H1 (cell line): ENCODE data around the gene ELMO3. TPM values are rescaled to one million over a fixed set of nuclear protein-coding genes. Genes with fewer than 3 reads are reported as not detected.

Experiments used
- CTCF ChIA-PET: fragments of 300-600 bp; sonication (Branson Sonifier 250); formaldehyde crosslinking; loops from one replicate; lab custom pipeline; 2021; ENCODE audit not compliant: partially characterized antibody; lab: Charles Lee
- POLR2A ChIA-PET: fragments of 300-600 bp; sonication (Branson Sonifier 250); formaldehyde crosslinking; loops from one replicate; lab custom pipeline; 2021; ENCODE audit warnings: inconsistent platforms; ENCODE audit not compliant: partially characterized antibody; lab: Charles Lee
- DNase-seq, 2 experiments: peaks; one replicate each; pipeline versions ENCODE4 v3.0.0 to v3.0.0-alpha.2; 2010 to 2022; ENCODE audit warnings: low spot score in 2 of 2, low read depth in 1 of 2, mixed read lengths in 1 of 2
- FAIRE-seq: peaks from 2 replicates; lab custom pipeline; 2011; peaks lifted over from hg19 to GRCh38; lab: Jason Lieb, UNC
- H2AFZ ChIP-seq: 2 replicates; pipeline ENCODE4 v1.8.1; 2012; ENCODE audit warnings: low read length, inconsistent platforms
- H2AK5ac ChIP-seq: 2 replicates; pipeline ENCODE4 v1.6.1; 2013; ENCODE audit warnings: low read depth, low read length
- H2BK120ac ChIP-seq: replicated peaks from 2 replicates; pipeline ENCODE3; 2013; ENCODE audit warnings: low read depth, low read length, inconsistent platforms
- H2BK12ac ChIP-seq: 2 replicates; pipeline ENCODE4 v1.6.1; 2013; ENCODE audit warnings: low read depth, low read length
- H2BK15ac ChIP-seq: 2 replicates; pipeline ENCODE4 v1.6.1; 2013; ENCODE audit warnings: low read length
- H2BK20ac ChIP-seq: 2 replicates; pipeline ENCODE4 v1.6.1; 2013; ENCODE audit warnings: low read length
- H2BK5ac ChIP-seq: 2 replicates; pipeline ENCODE4 v1.6.1; 2013; ENCODE audit warnings: low read depth, low read length
- H3K14ac ChIP-seq: 2 replicates; pipeline ENCODE4 v1.6.1; 2013; ENCODE audit warnings: inconsistent platforms; ENCODE audit not compliant: insufficient read length
- H3K18ac ChIP-seq: 2 replicates; pipeline ENCODE4 v1.6.1; 2013; ENCODE audit warnings: low read length; ENCODE audit errors: extremely low read depth
- H3K23ac ChIP-seq: 2 replicates; pipeline ENCODE4 v1.6.1; 2013; ENCODE audit warnings: inconsistent platforms; ENCODE audit not compliant: insufficient read length
- H3K23me2 ChIP-seq: 2 replicates; pipeline ENCODE4 v1.6.1; 2013; ENCODE audit warnings: low read depth, low read length
- H3K27ac ChIP-seq: 2 replicates; pipeline ENCODE4 v1.6.1; 2011; ENCODE audit warnings: low read depth, low read length, inconsistent platforms
- H3K27me3 ChIP-seq, 4 experiments: replicated peaks in 1 of 4; 1 replicate in 1 of 4; 2 replicates in 3 of 4; pipeline versions ENCODE4 v1.6.1 to v1.8.1; 2011 to 2013; ENCODE audit warnings: low read length in 3 of 4, mild to moderate bottlenecking in 3 of 4, inconsistent platforms in 2 of 4, mixed read lengths in 2 of 4, moderate library complexity in 1 of 4; ENCODE audit not compliant: control insufficient read depth in 3 of 4, insufficient read depth in 3 of 4; ENCODE audit errors: extremely low read depth in 1 of 4
- H3K36me3 ChIP-seq, 4 experiments: 2 replicates each; pipeline versions ENCODE4 v1.6.1 to v1.8.1; 2011 to 2013; ENCODE audit warnings: mild to moderate bottlenecking in 4 of 4, low read length in 3 of 4, moderate library complexity in 2 of 4, control low read depth in 1 of 4, inconsistent platforms in 1 of 4; ENCODE audit not compliant: insufficient read depth in 4 of 4, control insufficient read depth in 2 of 4
- H3K4ac ChIP-seq: replicated peaks from 2 replicates; pipeline ENCODE3; 2013; ENCODE audit warnings: low read length, low read depth, mixed read lengths, inconsistent platforms; ENCODE audit not compliant: insufficient read length
- H3K4me1 ChIP-seq, 4 experiments: replicated peaks in 1 of 4; 1 replicate in 1 of 4; 2 replicates in 3 of 4; pipeline versions ENCODE4 v1.6.1 to v1.8.1; 2011 to 2013; ENCODE audit warnings: low read length in 3 of 4, inconsistent platforms in 2 of 4, mixed read lengths in 1 of 4; ENCODE audit not compliant: insufficient read depth in 4 of 4, control insufficient read depth in 3 of 4
- H3K4me2 ChIP-seq, 2 experiments: 2 replicates each; pipeline versions ENCODE4 v1.6.1 to v1.8.1; 2011 to 2013; ENCODE audit warnings: low read depth in 2 of 2, low read length in 2 of 2, control low read depth in 1 of 2, inconsistent platforms in 1 of 2, mild to moderate bottlenecking in 1 of 2; ENCODE audit not compliant: insufficient read depth in 1 of 2
- H3K4me3 ChIP-seq, 4 experiments: fragments of 200-600, 300-600 bp in 1 of 4; sonication (generic), shearing (Covaris generic), sonication (Bioruptor Twin) in 1 of 4; 2 replicates each; pipeline versions ENCODE4 v1.5.1 to v1.8.1; 2011 to 2016; ENCODE audit warnings: low read length in 4 of 4, low read depth in 3 of 4, control low read depth in 2 of 4, inconsistent platforms in 2 of 4, mild to moderate bottlenecking in 2 of 4, mixed read lengths in 1 of 4, moderate library complexity in 1 of 4; ENCODE audit not compliant: insufficient read depth in 2 of 4; ENCODE audit errors: extremely low read depth in 1 of 4
- H3K56ac ChIP-seq: replicated peaks from 2 replicates; pipeline ENCODE3; 2013; ENCODE audit warnings: low read depth, mild to moderate bottlenecking, mixed read lengths, low read length, inconsistent platforms; ENCODE audit not compliant: insufficient read length
- H3K79me1 ChIP-seq: 2 replicates; pipeline ENCODE4 v1.6.1; 2013; ENCODE audit warnings: low read depth, low read length, control low read depth
- H3K79me2 ChIP-seq, 2 experiments: 2 replicates each; pipeline versions ENCODE4 v1.6.1 to v1.8.1; 2012 to 2013; ENCODE audit warnings: low read length in 2 of 2, mild to moderate bottlenecking in 2 of 2, inconsistent platforms in 1 of 2; ENCODE audit not compliant: insufficient read depth in 2 of 2, control insufficient read depth in 1 of 2
- H3K9ac ChIP-seq, 4 experiments: replicated peaks in 1 of 4; 1 replicate in 1 of 4; 2 replicates in 3 of 4; pipeline versions ENCODE4 v1.6.1 to v1.8.1; 2011 to 2013; ENCODE audit warnings: low read depth in 3 of 4, low read length in 3 of 4, control low read depth in 2 of 4, mild to moderate bottlenecking in 2 of 4, moderate library complexity in 2 of 4, inconsistent platforms in 1 of 4; ENCODE audit errors: extremely low read depth in 1 of 4
- H3K9me3 ChIP-seq, 2 experiments: 2 replicates each; pipeline versions ENCODE4 v1.6.1 to v1.8.1; 2012 to 2013; ENCODE audit warnings: mild to moderate bottlenecking in 2 of 2, moderate library complexity in 2 of 2, control low read depth in 1 of 2, inconsistent platforms in 1 of 2, low read depth in 1 of 2, low read length in 1 of 2, mixed read lengths in 1 of 2; ENCODE audit not compliant: insufficient read depth in 2 of 2
- H4K20me1 ChIP-seq, 2 experiments: replicated peaks in 1 of 2; 2 replicates each; pipeline versions ENCODE3 to v1.8.1; 2011 to 2013; ENCODE audit warnings: inconsistent platforms in 2 of 2, low read length in 2 of 2, mild to moderate bottlenecking in 1 of 2; ENCODE audit not compliant: insufficient read depth in 2 of 2, control insufficient read depth in 1 of 2
- H4K5ac ChIP-seq: 2 replicates; pipeline ENCODE4 v1.6.1; 2013; ENCODE audit warnings: low read length, low read depth, mixed read lengths, inconsistent platforms; ENCODE audit not compliant: insufficient read length
- H4K8ac ChIP-seq: 2 replicates; pipeline ENCODE4 v1.8.0; 2013; ENCODE audit warnings: mild to moderate bottlenecking, moderate library complexity, low read length, inconsistent platforms; ENCODE audit not compliant: insufficient read depth; ENCODE audit errors: extremely low read depth
- H4K91ac ChIP-seq: replicated peaks from 2 replicates; pipeline ENCODE3; 2013; ENCODE audit warnings: low read length, mixed read lengths, inconsistent platforms; ENCODE audit not compliant: insufficient read length
- BRCA1 ChIP-seq: IDR thresholded peaks from 2 replicates; pipeline ENCODE4 v1.6.1; 2012; ENCODE audit warnings: low read depth, low read length, improper control_type of control experiment
- CEBPB ChIP-seq: IDR thresholded peaks from 2 replicates; pipeline ENCODE4 v1.6.1; 2012; ENCODE audit warnings: low read depth, low read length
- EP300 ChIP-seq, 2 experiments: IDR thresholded peaks; 1 replicate in 1 of 2; 2 replicates in 1 of 2; pipeline ENCODE4 v1.6.1; 2011 to 2012; ENCODE audit warnings: low read depth in 2 of 2, low read length in 2 of 2, mild to moderate bottlenecking in 2 of 2, borderline replicate concordance in 1 of 2, inconsistent platforms in 1 of 2, moderate library complexity in 1 of 2
- KDM1A ChIP-seq: fragments of 200-600, 300-600 bp; sonication (generic); IDR thresholded peaks from 2 replicates; pipeline ENCODE4 v1.7.1; 2016; ENCODE audit warnings: mild to moderate bottlenecking, low read length, borderline replicate concordance
- NANOG ChIP-seq: IDR thresholded peaks from 2 replicates; pipeline ENCODE4 v1.6.1; 2011; ENCODE audit warnings: low read length, low read depth, mild to moderate bottlenecking, inconsistent platforms; ENCODE audit not compliant: insufficient read depth, poor library complexity, severe bottlenecking
- POLR2A ChIP-seq, 2 experiments: IDR thresholded peaks; 1 replicate in 1 of 2; 2 replicates in 1 of 2; pipeline ENCODE4 v1.6.1; 2011; ENCODE audit warnings: low read depth in 2 of 2, low read length in 2 of 2, mild to moderate bottlenecking in 2 of 2; ENCODE audit errors: control extremely low read depth in 1 of 2
- SP1 ChIP-seq: IDR thresholded peaks from 2 replicates; pipeline ENCODE4 v1.6.1; 2011; ENCODE audit warnings: low read depth, low read length
- SP4 ChIP-seq: IDR thresholded peaks from 2 replicates; pipeline ENCODE4 v1.6.1; 2012; ENCODE audit warnings: low read length, inconsistent platforms
- SUZ12 ChIP-seq: fragments of 200-600 bp; sonication (generic); IDR thresholded peaks from 2 replicates; pipeline ENCODE4 v1.6.1; 2012; ENCODE audit warnings: mild to moderate bottlenecking, inconsistent platforms, low read length, moderate library complexity, mixed read lengths
- WGBS, 2 experiments: shearing (Covaris generic) in 1 of 2; methylation state at CpG; one replicate each; pipeline versions ENCODE4 v1.1.6 to v1.1.7; 2013 to 2015; ENCODE audit warnings: low lambda C conversion rate in 2 of 2, mixed read lengths in 2 of 2, inconsistent platforms in 1 of 2, low coverage in 1 of 2, missing lambda C conversion rate in 1 of 2; ENCODE audit not compliant: insufficient replicate concordance in 2 of 2, insufficient coverage in 1 of 2, insufficient read length in 1 of 2; ENCODE audit errors: extremely low coverage in 1 of 2, missing lambda C conversion rate in 1 of 2; 5-methylcytosine and 5-hydroxymethylcytosine counted together
- polyA plus RNA-seq, 7 experiments: library from polyadenylated mRNA; depleted of rRNA in 3 of 7; stranded (reverse) in 5 of 7; unstranded in 2 of 7; fragments of >200 nt in 5 of 7; fragments of 200-250 nt in 2 of 7; gene quantifications; 1 replicate in 5 of 7; 2 replicates in 1 of 7; 4 replicates in 1 of 7; pipeline versions ENCODE4 v1.2.1 to v1.2.3, GENCODE V29; 2011 to 2013; ENCODE audit warnings: missing spikeins in 2 of 7, mixed read lengths in 2 of 7
- total RNA-seq: library from RNA; stranded (reverse); fragmentation: NEBNext Ultra II Directional; extraction: Animal tissue kit (Norgen Biotek cat#: 25700); gene quantifications from 2 replicates; pipeline ENCODE4 v1.2.1, GENCODE V29; 2021
- TF ChIP-seq, protein P1 (sequence below), 3 experiments: IDR thresholded peaks; 1 replicate in 2 of 3; 2 replicates in 1 of 3; pipeline versions ENCODE4 v1.5.1 to v1.6.1; 2011; ENCODE audit warnings: low read length in 3 of 3, mild to moderate bottlenecking in 3 of 3, inconsistent platforms in 2 of 3, low read depth in 1 of 3, moderate library complexity in 1 of 3; ENCODE audit not compliant: insufficient read depth in 1 of 3; ENCODE audit errors: control extremely low read depth in 1 of 3

ELMO3 gene
- total and polyA plus RNA-seq, 2 of the 8 experiments (the other 6 are each of a cell fraction or from before 2014, with no cell fraction given), result 9.6 to 10.9 TPM

DNA sequence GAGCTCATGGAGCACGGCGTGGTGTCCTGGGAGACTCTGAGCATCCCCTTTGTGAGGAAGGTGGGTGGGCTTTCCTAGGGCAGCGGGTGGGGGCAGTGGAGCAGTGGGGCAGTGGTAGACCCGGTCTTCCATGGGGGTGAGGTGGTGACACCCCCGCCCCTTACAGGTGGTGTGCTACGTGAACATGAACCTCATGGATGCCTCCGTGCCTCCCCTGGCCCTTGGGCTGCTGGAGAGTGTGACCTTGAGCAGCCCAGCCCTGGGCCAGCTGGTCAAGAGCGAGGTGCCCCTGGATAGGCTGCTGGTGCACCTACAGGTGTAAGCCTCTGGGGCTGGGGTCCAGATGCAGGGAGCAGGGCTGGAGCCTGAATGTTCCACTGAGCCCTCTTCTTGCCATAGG lies 1.6 kb downstream of the ELMO3 start:
- CTCF ChIA-PET, result interaction anchor here (0.7 to 8.7 kb wide), 20 partner anchors 9 to 249 kb away, joined by 3 to 111 read pairs (median 3); partner anchors contain the start of genes EXOC3L1, MATCAP1 and NOL3

More for the DNA sequence above, 1.6 kb downstream of the ELMO3 start:
- no peak overlapping the region for H2BK120ac ChIP-seq
- H3K79me1 ChIP-seq, result no peaks in the 10 kb centered on the region
- H4K5ac ChIP-seq, result no peak overlapping the region
- H2AFZ ChIP-seq, result no peak overlapping the region
- FAIRE-seq (no peak), DNase-seq (no peak)
- POLR2A ChIA-PET, result interaction anchor here (0.6 to 2.0 kb wide), 5 partner anchors 9 to 75 kb away, joined by 3 to 7 read pairs (median 3); partner anchors contain the start of gene TMEM208
- H3K36me3 ChIP-seq, result peaks cover 13 to 25% (median 24%) of the 10 kb centered on the region in 4 experiments
- peak overlapping the region; percentile 48; the same call in 1 of the 2 replicates for H3K18ac ChIP-seq
- no peak overlapping the region for H3K23ac ChIP-seq
- peak overlapping the region in 2 of 4 experiments; percentile 9 to 75; a peak in 2 of 8 replicates for H3K4me3 ChIP-seq
- H3K23me2 ChIP-seq, result peaks cover 6% of the 10 kb centered on the region; the same call in 1 of the 2 replicates
- peak overlapping the region; percentile 19; the same call in 1 of the 2 replicates for H4K8ac ChIP-seq
- H3K9ac ChIP-seq, result no peak overlapping the region
- H3K27ac ChIP-seq, result no peak overlapping the region
- H3K27me3 ChIP-seq, result no peaks in the 10 kb centered on the region
- H3K4me2 ChIP-seq, result peak overlapping the region; percentile 61 to 99; a peak in 2 of 4 replicates
- peaks cover 0 to 12% (median 8%) of the 10 kb centered on the region in 4 experiments; a peak in 4 of 7 replicates for H3K4me1 ChIP-seq
- H2BK5ac ChIP-seq, result no peak overlapping the region
- H2BK20ac ChIP-seq, result no peak overlapping the region
- TF ChIP-seq EP300 (IDR thresholded peaks at IDR 0.05; ENCODE audit: borderline replicate concordance in 1 of 2, low read depth in 2 of 2, low read length in 2 of 2) (no peak), NANOG (no peak), KDM1A (no peak), POLR2A (IDR thresholded peaks at IDR 0.05; ENCODE audit: control extremely low read depth in 1 of 2, low read depth in 2 of 2, low read length in 2 of 2) (no peak), SP1 (no peak), SUZ12 (no peak), CEBPB (no peak), BRCA1 (no peak), SP4 (no peak)
- TF ChIP-seq, protein P1, sequence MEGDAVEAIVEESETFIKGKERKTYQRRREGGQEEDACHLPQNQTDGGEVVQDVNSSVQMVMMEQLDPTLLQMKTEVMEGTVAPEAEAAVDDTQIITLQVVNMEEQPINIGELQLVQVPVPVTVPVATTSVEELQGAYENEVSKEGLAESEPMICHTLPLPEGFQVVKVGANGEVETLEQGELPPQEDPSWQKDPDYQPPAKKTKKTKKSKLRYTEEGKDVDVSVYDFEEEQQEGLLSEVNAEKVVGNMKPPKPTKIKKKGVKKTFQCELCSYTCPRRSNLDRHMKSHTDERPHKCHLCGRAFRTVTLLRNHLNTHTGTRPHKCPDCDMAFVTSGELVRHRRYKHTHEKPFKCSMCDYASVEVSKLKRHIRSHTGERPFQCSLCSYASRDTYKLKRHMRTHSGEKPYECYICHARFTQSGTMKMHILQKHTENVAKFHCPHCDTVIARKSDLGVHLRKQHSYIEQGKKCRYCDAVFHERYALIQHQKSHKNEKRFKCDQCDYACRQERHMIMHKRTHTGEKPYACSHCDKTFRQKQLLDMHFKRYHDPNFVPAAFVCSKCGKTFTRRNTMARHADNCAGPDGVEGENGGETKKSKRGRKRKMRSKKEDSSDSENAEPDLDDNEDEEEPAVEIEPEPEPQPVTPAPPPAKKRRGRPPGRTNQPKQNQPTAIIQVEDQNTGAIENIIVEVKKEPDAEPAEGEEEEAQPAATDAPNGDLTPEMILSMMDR (IDR thresholded peaks at IDR 0.05; ENCODE audit: control extremely low read depth in 1 of 3, insufficient read depth in 1 of 3, low read depth in 1 of 3, low read length in 3 of 3), result no peak
- no peak overlapping the region for H3K56ac ChIP-seq
- peaks cover 1 to 14% of the 10 kb centered on the region in 2 experiments for H4K20me1 ChIP-seq
- no peak overlapping the region for H3K14ac ChIP-seq
- H3K4ac ChIP-seq, result no peak overlapping the region
- no peak overlapping the region for H4K91ac ChIP-seq
- 88% methylated on average over 8 of the region's 8 CpGs; no CpG with 5 or more reads in 1 of the 2 experiments for WGBS, 2 experiments
- peak overlapping the region; percentile 48; the same call in 1 of the 2 replicates for H2AK5ac ChIP-seq
- H2BK12ac ChIP-seq, result 0 out of 2 replicates have a peak overlapping the region, but pooled peaks have one; percentile 3
- H3K9me3 ChIP-seq, result no peaks in the 10 kb centered on the region
- no peaks in the 10 kb centered on the region for H3K79me2 ChIP-seq
- H2BK15ac ChIP-seq, result 0 out of 2 replicates have a peak overlapping the region, but pooled peaks have one; percentile 61
